K562 (cell line): Measurements from ENCODE around the gene WIPF1. TPM values are rescaled to one million over a fixed set of nuclear protein-coding genes. Genes with fewer than 3 reads are reported as not detected.

Experiments used
- ATAC-seq: fragments of 200-7000 bp; cut with Tn5 transposase; 3 replicates; pipeline ENCODE4 v1.9.1; 2020; ENCODE audit warnings: moderate library complexity
- BruUV-seq: library from RNA; stranded (reverse); fragments of 400-500 nt; replicated peaks from 2 replicates; lab custom pipeline; 2021; lab: Mats Ljungman, UMichigan
- CTCF ChIA-PET: fragments of 300-600 bp; formaldehyde crosslinking; extraction: SDS; loops from one replicate; lab custom pipeline; 2021; ENCODE audit warnings: low intra/inter-chr PET ratio; lab: Yijun Ruan, JAX
- POLR2A ChIA-PET: fragments of 300-600, 350-650 bp; sonication (Branson Sonifier 250); formaldehyde crosslinking; extraction: SDS; loops from one replicate; lab custom pipeline; 2021; ENCODE audit warnings: antibody characterized with exemption, inconsistent platforms; lab: Yijun Ruan, JAX
- DNase-seq, 4 experiments: peaks; one replicate each; pipeline versions ENCODE4 v3.0.0 to v3.0.0-alpha.2; 2011 to 2018; ENCODE audit warnings: low spot score in 3 of 4, mixed read lengths in 3 of 4; ENCODE audit errors: extremely low read depth in 1 of 4
- FAIRE-seq: peaks from 2 replicates; lab custom pipeline; 2011; peaks lifted over from hg19 to GRCh38; lab: Jason Lieb, UNC
- H2AFZ ChIP-seq: 2 replicates; pipeline ENCODE4 v1.6.0; 2011; ENCODE audit warnings: low read depth, low read length, control low read depth, inconsistent platforms
- H3K27ac ChIP-seq: fragments of 200-600 bp; 3 replicates; pipeline ENCODE4 v1.8.0; 2011; ENCODE audit warnings: low read depth, mild to moderate bottlenecking, control low read depth, inconsistent platforms, low read length, moderate library complexity, mixed read lengths; ENCODE audit errors: extremely low read depth
- H3K27me3 ChIP-seq, 2 experiments: fragments of 300-600 bp in 1 of 2; 2 replicates in 1 of 2; 3 replicates in 1 of 2; pipeline versions ENCODE4 v1.6.0 to v1.8.0; 2011; ENCODE audit warnings: inconsistent platforms in 2 of 2, low read length in 2 of 2, mild to moderate bottlenecking in 1 of 2, mixed read lengths in 1 of 2, moderate library complexity in 1 of 2; ENCODE audit not compliant: control insufficient read depth in 2 of 2, insufficient read depth in 2 of 2
- H3K36me3 ChIP-seq: fragments of 300-600 bp; 3 replicates; pipeline ENCODE4 v1.8.0; 2011; ENCODE audit warnings: mild to moderate bottlenecking, low read length, inconsistent platforms; ENCODE audit not compliant: control insufficient read depth, insufficient read depth
- H3K4me1 ChIP-seq, 2 experiments: fragments of 200-600 bp in 1 of 2; replicated peaks in 1 of 2; 2 replicates in 1 of 2; 3 replicates in 1 of 2; pipeline versions ENCODE4 v1.5.1 to v1.8.0; 2011; ENCODE audit warnings: inconsistent platforms in 2 of 2, low read length in 2 of 2, mild to moderate bottlenecking in 1 of 2, mixed read lengths in 1 of 2, moderate library complexity in 1 of 2; ENCODE audit not compliant: control insufficient read depth in 2 of 2, insufficient read depth in 2 of 2
- H3K4me2 ChIP-seq: 2 replicates; pipeline ENCODE4 v1.6.1; 2011; ENCODE audit warnings: low read length, control low read depth, inconsistent platforms, mixed read lengths; ENCODE audit not compliant: insufficient read depth
- H3K4me3 ChIP-seq: fragments of 200-600 bp; sonication (generic), shearing (Covaris generic); 2 replicates; pipeline ENCODE4 v1.5.1; 2016; ENCODE audit warnings: control low read depth, inconsistent platforms
- H3K79me2 ChIP-seq: fragments of 200-600 bp; 3 replicates; pipeline ENCODE4 v1.8.0; 2011; ENCODE audit warnings: low read length, inconsistent platforms; ENCODE audit not compliant: control insufficient read depth, insufficient read depth
- H3K9ac ChIP-seq, 2 experiments: 2 replicates each; pipeline versions ENCODE4 v1.6.0 to v1.6.1; 2011; ENCODE audit warnings: low read depth in 2 of 2, low read length in 2 of 2, control low read depth in 1 of 2, inconsistent platforms in 1 of 2, mild to moderate bottlenecking in 1 of 2, mixed read lengths in 1 of 2; ENCODE audit not compliant: insufficient read depth in 1 of 2
- H3K9me1 ChIP-seq: one replicate; pipeline ENCODE4 v1.6.0; 2011; ENCODE audit warnings: inconsistent platforms, mild to moderate bottlenecking, low read length, moderate library complexity; ENCODE audit not compliant: control insufficient read depth, insufficient read depth
- H3K9me3 ChIP-seq: replicated peaks from 2 replicates; pipeline ENCODE4 v1.5.1; 2011; ENCODE audit warnings: low read depth, low read length, inconsistent platforms; ENCODE audit not compliant: control insufficient read depth, insufficient read depth
- H4K20me1 ChIP-seq: replicated peaks from 2 replicates; pipeline ENCODE4 v1.6.1; 2011; ENCODE audit warnings: low read length, inconsistent platforms, mixed read lengths; ENCODE audit not compliant: control insufficient read depth, insufficient read depth
- BDP1 ChIP-seq: IDR thresholded peaks from 3 replicates; pipeline ENCODE4 v1.6.1; 2011; ENCODE audit not compliant: insufficient read length, insufficient read depth
- CSDE1 ChIP-seq, 2 experiments: fragments of 450-650 bp; IDR thresholded peaks; 2 replicates each; pipeline ENCODE4 v1.6.1; 2016; ENCODE audit warnings: mild to moderate bottlenecking in 1 of 2
- ELF2 ChIP-seq: fragments of 250-450 bp; sonication (Bioruptor Pico); IDR thresholded peaks from 2 replicates; pipeline ENCODE4 v1.5.0; 2021; ENCODE audit warnings: mild to moderate bottlenecking
- ETV1 ChIP-seq: fragments of 450-650 bp; conservative IDR thresholded peaks from 2 replicates; pipeline ENCODE4 v1.6.1; 2016; ENCODE audit warnings: missing genetic modification characterization, control low read depth, low read depth, missing compliant biosample characterization
- HDAC8 ChIP-seq: fragments of 450-650 bp; IDR thresholded peaks from 2 replicates; pipeline ENCODE4 v1.6.1; 2016; ENCODE audit warnings: mild to moderate bottlenecking, missing genetic modification characterization, moderate library complexity, missing compliant biosample characterization
- MXI1 ChIP-seq: IDR thresholded peaks from 2 replicates; pipeline ENCODE4 v1.6.1; 2011; ENCODE audit warnings: low read depth, mild to moderate bottlenecking, improper control_type of control experiment, low read length
- NFRKB ChIP-seq: fragments of 450-650 bp; IDR thresholded peaks from 2 replicates; pipeline ENCODE4 v1.6.1; 2016; ENCODE audit warnings: low read depth
- NR2F6 ChIP-seq: fragments of 450-650 bp; formaldehyde crosslinking; IDR thresholded peaks from 2 replicates; pipeline ENCODE4 v1.4.0; 2020; ENCODE audit warnings: mild to moderate bottlenecking
- SIN3A ChIP-seq, 2 experiments: fragments of 150-350 bp in 1 of 2; IDR thresholded peaks; 2 replicates each; pipeline ENCODE4 v1.6.1; 2011 to 2016; ENCODE audit warnings: borderline replicate concordance in 2 of 2, low read depth in 2 of 2, low read length in 2 of 2, mild to moderate bottlenecking in 2 of 2, moderate library complexity in 2 of 2; ENCODE audit not compliant: control insufficient read depth in 1 of 2
- SMARCA5 ChIP-seq: fragments of 450-650 bp; IDR thresholded peaks from 2 replicates; pipeline ENCODE4 v1.6.1; 2016
- SP1 ChIP-seq: sonication (generic); formaldehyde crosslinking; IDR thresholded peaks from 2 replicates; pipeline ENCODE4 v1.8.1; 2022; ENCODE audit warnings: mild to moderate bottlenecking, missing genetic modification reagents
- STAT5B ChIP-seq: fragments of 250-450 bp; sonication (Bioruptor Pico); IDR thresholded peaks from 2 replicates; pipeline ENCODE4 v1.8.0; 2021; ENCODE audit warnings: mild to moderate bottlenecking, inconsistent platforms
- WHSC1 ChIP-seq: IDR thresholded peaks from one replicate; pipeline ENCODE4 v1.6.1; 2012; ENCODE audit warnings: low read length, control low read depth, inconsistent platforms
- ZC3H4 ChIP-seq: sonication (generic); formaldehyde crosslinking; IDR thresholded peaks from 2 replicates; pipeline ENCODE4 v1.9.0; 2021; ENCODE audit warnings: missing genetic modification reagents, borderline replicate concordance
- WGBS: fragments of 100-300 bp; shearing (Covaris generic); methylation state at CpG from one replicate; pipeline ENCODE4 v1.1.6; 2016; ENCODE audit warnings: low coverage, mixed read lengths; ENCODE audit not compliant: insufficient coverage; ENCODE audit errors: missing lambda C conversion rate; 5-methylcytosine and 5-hydroxymethylcytosine counted together
- in situ Hi-C: fragments of 300-500 bp; cut with MboI; formaldehyde crosslinking; loops from 4 replicates; pipeline ENCODE4 v1.15.0; 2018; ENCODE audit warnings: inconsistent platforms, mixed read lengths
- intact Hi-C: fragments of 100-400 bp; cut with micrococcal nuclease; formaldehyde crosslinking; loops from 2 replicates; pipeline ENCODE4 v1.14.2; 2022
- polyA plus RNA-seq, 8 experiments: library from polyadenylated mRNA; depleted of rRNA in 4 of 8; stranded (reverse) in 5 of 8; unstranded in 3 of 8; fragments of >200 nt; fragmentation: Nextera tagmentation in 2 of 8; fragmentation: Illumina TruSeq in 1 of 8; extraction: Ambion mirVana in 2 of 8; extraction: Trizol in 1 of 8; gene quantifications; 2 replicates each; pipeline versions ENCODE4 v1.2.1 to v1.2.3, GENCODE V29; 2011 to 2014; ENCODE audit warnings: inconsistent platforms in 1 of 8, missing spikeins in 1 of 8
- total RNA-seq, 7 experiments: library from RNA; depleted of rRNA in 6 of 7; stranded (reverse); fragments of >200 nt in 6 of 7; fragmentation: Illumina TruSeq in 2 of 7; extraction: Trizol in 2 of 7; gene quantifications; 2 replicates each; pipeline versions ENCODE4 v1.2.1 to v1.2.3, GENCODE V29; 2011 to 2021; ENCODE audit warnings: low replicate concordance in 1 of 7
- TF ChIP-seq, protein P1 (sequence below): fragments of 450-650 bp; IDR thresholded peaks from 2 replicates; pipeline ENCODE4 v1.6.1; 2018; ENCODE audit warnings: mild to moderate bottlenecking, low read depth; ENCODE audit not compliant: partially characterized antibody
- TF ChIP-seq, protein P2 (sequence below): IDR thresholded peaks from 3 replicates; pipeline ENCODE4 v1.6.1; 2011; ENCODE audit warnings: borderline replicate concordance, mild to moderate bottlenecking; ENCODE audit not compliant: insufficient read length, insufficient read depth
- TF ChIP-seq, protein P3 (sequence below): fragments of 450-650 bp; IDR thresholded peaks from 2 replicates; pipeline ENCODE4 v1.6.1; 2016; ENCODE audit warnings: low read depth, mild to moderate bottlenecking, moderate library complexity
- TF ChIP-seq, protein P4 (sequence below): sonication (generic); formaldehyde crosslinking; IDR thresholded peaks from 2 replicates; pipeline ENCODE4 v1.8.1; 2023; ENCODE audit warnings: mild to moderate bottlenecking, missing genetic modification reagents

The WIPF1 gene
- total and polyA plus RNA-seq, 9 of the 15 experiments (the other 6 are each of a cell fraction or from before 2014, with no cell fraction given), result 0.54 to 4.9 (median 2.4) TPM

DNA sequence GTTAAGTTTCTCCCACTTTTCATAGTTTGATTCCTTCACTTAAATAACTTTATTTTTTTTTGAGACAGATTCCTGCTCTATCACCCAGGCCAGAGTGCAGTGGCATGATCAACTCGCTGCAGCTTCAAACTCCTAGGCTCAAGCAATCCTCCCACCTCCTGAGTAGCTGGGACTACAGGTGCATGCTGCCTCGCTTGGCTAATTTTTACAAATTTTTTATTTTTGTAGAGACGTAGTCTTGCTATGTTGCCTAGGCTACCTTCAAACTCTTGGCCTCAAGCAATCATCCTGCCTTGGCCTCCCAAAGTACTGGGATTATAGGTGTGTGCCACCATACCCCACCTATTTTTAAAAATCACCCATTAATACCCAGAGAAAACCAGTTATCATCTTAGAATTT lies 14.2 kb upstream of the WIPF1 start (continued):
- TF ChIP-seq ELF2 (CRISPR knock-in tag), result no peak
- TF ChIP-seq, protein P1, sequence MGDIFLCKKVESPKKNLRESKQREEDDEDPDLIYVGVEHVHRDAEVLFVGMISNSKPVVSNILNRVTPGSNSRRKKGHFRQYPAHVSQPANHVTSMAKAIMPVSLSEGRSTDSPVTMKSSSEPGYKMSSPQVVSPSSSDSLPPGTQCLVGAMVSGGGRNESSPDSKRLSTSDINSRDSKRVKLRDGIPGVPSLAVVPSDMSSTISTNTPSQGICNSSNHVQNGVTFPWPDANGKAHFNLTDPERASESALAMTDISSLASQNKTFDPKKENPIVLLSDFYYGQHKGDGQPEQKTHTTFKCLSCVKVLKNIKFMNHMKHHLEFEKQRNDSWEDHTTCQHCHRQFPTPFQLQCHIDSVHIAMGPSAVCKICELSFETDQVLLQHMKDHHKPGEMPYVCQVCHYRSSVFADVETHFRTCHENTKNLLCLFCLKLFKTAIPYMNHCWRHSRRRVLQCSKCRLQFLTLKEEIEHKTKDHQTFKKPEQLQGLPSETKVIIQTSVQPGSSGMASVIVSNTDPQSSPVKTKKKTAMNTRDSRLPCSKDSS, result no peak
- TF ChIP-seq STAT5B (CRISPR knock-in tag), result no peak
- no peak for TF ChIP-seq SIN3A (IDR thresholded peaks at IDR 0.05; ENCODE audit: borderline replicate concordance in 2 of 2, control insufficient read depth in 1 of 2, low read depth in 2 of 2, low read length in 2 of 2)
- TF ChIP-seq NR2F6 (CRISPR knock-in tag), result no peak
- TF ChIP-seq, protein P2, sequence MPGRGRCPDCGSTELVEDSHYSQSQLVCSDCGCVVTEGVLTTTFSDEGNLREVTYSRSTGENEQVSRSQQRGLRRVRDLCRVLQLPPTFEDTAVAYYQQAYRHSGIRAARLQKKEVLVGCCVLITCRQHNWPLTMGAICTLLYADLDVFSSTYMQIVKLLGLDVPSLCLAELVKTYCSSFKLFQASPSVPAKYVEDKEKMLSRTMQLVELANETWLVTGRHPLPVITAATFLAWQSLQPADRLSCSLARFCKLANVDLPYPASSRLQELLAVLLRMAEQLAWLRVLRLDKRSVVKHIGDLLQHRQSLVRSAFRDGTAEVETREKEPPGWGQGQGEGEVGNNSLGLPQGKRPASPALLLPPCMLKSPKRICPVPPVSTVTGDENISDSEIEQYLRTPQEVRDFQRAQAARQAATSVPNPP, result no peak

DNA sequence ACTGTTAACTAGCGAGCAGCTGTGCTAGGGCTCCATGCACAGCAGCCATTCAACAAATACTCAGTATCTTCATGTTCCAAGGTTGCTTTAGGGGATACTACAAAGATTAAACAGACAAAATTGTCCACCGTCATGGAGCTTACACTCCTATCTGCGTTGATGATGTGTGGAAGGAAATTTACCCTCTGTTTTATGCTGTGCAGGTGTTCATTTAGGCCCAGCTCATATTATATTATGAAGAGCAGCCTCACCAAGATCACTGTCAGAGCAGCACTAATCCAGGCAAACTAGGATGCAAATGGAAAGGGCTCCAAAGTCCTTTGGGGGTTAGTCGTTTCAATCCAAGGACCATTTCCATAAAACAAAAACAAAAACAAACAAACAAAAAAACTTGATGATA lies 13.4 kb upstream of the WIPF1 start:
- Histone ChIP-seq H4K20me1 (no peaks in the 10 kb centered on the region), H3K36me3 (no peaks in the 10 kb centered on the region), H3K27me3 (no peaks in the 10 kb centered on the region; a peak in 1 of 5 replicates), H3K27ac (no peak overlapping the region), H3K9ac (no peak overlapping the region), H3K79me2 (no peaks in the 10 kb centered on the region), H3K4me2 (no peak overlapping the region), H3K4me1 (peaks cover 0 to 7% of the 10 kb centered on the region in 2 experiments; a peak in 2 of 5 replicates), H3K9me3 (no peaks in the 10 kb centered on the region), H3K4me3 (no peak overlapping the region), H2AFZ (no peak overlapping the region; the same call in 1 of the 2 replicates), H3K9me1 (no peaks in the 10 kb centered on the region)
- FAIRE-seq (no peak), DNase-seq (no peak), ATAC-seq (no peak; the same call in 2 of the 3 replicates)
- WGBS, result 10% methylated on average over 4 of the region's 4 CpGs
- BruUV-seq, result no TSS peak
- POLR2A ChIA-PET, result interaction anchor here (1.1 to 1.4 kb wide), 3 partner anchors 13 to 60 kb away, joined by 3 to 4 read pairs (median 3); no protein-coding TSS in a partner anchor
- intact Hi-C loops, result no loop called here
- in situ Hi-C loops, result no loop called here
- CTCF ChIA-PET, result no interaction called here
- no peak for TF ChIP-seq WHSC1
- TF ChIP-seq CSDE1 (IDR thresholded peaks at IDR 0.05), result no peak
- TF ChIP-seq ETV1 (tag), result no peak
- no peak for TF ChIP-seq BDP1
- TF ChIP-seq SP1 (CRISPR knock-in tag), result no peak
- TF ChIP-seq, protein P3, sequence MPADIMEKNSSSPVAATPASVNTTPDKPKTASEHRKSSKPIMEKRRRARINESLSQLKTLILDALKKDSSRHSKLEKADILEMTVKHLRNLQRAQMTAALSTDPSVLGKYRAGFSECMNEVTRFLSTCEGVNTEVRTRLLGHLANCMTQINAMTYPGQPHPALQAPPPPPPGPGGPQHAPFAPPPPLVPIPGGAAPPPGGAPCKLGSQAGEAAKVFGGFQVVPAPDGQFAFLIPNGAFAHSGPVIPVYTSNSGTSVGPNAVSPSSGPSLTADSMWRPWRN, result no peak
- TF ChIP-seq, protein P4, sequence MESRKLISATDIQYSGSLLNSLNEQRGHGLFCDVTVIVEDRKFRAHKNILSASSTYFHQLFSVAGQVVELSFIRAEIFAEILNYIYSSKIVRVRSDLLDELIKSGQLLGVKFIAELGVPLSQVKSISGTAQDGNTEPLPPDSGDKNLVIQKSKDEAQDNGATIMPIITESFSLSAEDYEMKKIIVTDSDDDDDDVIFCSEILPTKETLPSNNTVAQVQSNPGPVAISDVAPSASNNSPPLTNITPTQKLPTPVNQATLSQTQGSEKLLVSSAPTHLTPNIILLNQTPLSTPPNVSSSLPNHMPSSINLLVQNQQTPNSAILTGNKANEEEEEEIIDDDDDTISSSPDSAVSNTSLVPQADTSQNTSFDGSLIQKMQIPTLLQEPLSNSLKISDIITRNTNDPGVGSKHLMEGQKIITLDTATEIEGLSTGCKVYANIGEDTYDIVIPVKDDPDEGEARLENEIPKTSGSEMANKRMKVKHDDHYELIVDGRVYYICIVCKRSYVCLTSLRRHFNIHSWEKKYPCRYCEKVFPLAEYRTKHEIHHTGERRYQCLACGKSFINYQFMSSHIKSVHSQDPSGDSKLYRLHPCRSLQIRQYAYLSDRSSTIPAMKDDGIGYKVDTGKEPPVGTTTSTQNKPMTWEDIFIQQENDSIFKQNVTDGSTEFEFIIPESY (CRISPR knock-in tag), result no peak
- no peak for TF ChIP-seq SMARCA5
- TF ChIP-seq ZC3H4 (CRISPR knock-in tag), result no peak
- no peak for TF ChIP-seq HDAC8 (tag)
- TF ChIP-seq MXI1, result no peak
- no peak for TF ChIP-seq NFRKB
